GM12801 (cell line): Measurements from ENCODE around the gene B3GLCT.

ENCODE experiments used
- CTCF ChIP-seq: IDR thresholded peaks from one replicate; pipeline ENCODE4 v1.5.1; 2011; ENCODE audit warnings: control low read depth; ENCODE audit not compliant: insufficient read length; ENCODE audit errors: extremely low read depth

B3GLCT gene

DNA sequence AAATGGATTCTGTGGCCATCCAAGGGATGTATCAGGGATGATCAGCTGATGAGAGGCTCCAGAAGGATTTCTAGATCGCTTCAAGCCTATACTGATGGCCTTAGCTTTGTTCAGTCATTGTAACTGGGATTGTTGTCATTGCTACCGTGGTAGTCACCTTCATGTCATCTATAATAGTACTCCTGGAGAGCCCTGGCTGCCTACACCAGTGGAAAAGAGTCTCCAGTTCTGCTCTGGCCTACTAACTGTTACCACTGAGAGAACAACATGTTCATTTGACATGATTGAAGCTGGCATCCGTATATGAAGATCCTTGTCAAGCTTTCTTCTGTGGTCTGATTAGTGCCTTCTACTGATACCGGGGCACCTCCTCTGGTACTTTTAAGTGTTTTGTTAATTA lies 131.3 kb downstream of the B3GLCT start:
- no peak for TF ChIP-seq CTCF

- no peak for TF ChIP-seq CTCF
Measured at GRCh38 chr13:31334547-31334946, 134.8 kb downstream of the B3GLCT start.

- TF ChIP-seq CTCF: no peak
Measured at GRCh38 chr13:31334994-31335557, 135.3 kb downstream of the B3GLCT start.

DNA sequence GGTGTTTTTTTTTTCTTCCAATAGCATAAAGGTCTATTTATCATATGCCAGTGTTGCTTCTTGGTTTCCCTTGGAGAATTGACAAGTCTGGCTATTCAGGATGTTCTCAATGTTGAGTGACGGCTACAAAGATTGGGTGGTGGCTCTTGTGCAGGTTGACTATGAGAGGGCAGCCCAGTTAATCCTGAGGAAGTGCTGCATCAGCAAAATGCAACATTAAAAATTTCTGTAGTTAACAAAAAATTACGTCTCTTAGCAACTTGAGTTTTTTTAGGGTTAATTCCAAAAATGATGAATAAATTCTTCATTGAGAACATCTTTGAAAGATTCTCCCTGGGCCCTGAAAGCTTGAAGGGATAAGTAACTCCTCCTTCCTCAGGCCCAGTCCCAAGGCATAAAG lies 147.1 kb downstream of the B3GLCT start:
- no peak for TF ChIP-seq CTCF

- no peak for TF ChIP-seq CTCF
Measured at GRCh38 chr13:31349156-31349555, 149.4 kb downstream of the B3GLCT start.

- TF ChIP-seq CTCF: no peak
Measured at GRCh38 chr13:31350560-31350959, 150.8 kb downstream of the B3GLCT start.

DNA sequence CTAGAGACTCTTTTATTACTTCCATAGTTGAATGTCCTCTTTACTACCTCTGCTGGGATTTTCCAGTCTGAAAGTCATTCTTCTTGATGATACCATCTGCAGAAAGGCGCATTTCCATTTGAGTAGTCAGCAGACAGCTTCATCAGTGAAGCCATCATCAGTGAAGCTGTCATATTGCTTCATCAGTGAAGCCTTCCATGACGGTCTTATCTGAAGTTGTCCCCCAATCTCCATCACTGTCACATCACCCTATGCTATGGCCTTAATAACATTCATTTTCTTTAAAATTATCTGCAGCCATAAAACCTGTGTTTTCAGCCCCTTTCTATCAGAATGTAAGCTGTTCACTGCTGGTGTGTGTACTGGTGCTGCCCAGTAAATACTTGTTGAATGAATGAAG lies 151.6 kb downstream of the B3GLCT start:
- TF ChIP-seq CTCF: no peak
